DMS53 (cell line): ENCODE data around the gene PPHLN1.
A peak's percentile ranks its signal among the peaks of the same experiment; 100 is the strongest.

Experiments used
- DNase-seq: peaks from one replicate; lab custom pipeline; 2025; lab: John Stamatoyannopoulos, UW

The PPHLN1 gene

DNA sequence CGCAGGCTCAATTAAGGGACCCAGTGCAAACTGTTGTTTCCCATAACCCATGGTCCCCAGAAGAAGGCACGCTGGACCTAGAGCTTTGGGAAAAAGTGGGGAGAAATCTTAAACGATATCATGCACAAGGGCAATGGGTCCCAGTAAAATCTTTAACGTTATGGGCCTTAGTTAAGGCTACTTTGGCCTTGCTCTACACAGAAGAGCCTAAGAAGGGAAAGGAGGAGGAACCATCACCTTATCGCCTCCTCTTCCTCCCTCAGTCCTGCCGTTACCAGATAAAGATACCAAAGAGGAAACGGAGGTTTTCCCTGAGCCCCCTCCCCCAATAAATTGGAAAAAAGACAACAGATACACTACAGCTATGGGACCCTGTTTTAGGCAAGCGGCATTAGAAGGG, 116.9 kb downstream of the PPHLN1 start:
- DNase-seq: no peak

DNA sequence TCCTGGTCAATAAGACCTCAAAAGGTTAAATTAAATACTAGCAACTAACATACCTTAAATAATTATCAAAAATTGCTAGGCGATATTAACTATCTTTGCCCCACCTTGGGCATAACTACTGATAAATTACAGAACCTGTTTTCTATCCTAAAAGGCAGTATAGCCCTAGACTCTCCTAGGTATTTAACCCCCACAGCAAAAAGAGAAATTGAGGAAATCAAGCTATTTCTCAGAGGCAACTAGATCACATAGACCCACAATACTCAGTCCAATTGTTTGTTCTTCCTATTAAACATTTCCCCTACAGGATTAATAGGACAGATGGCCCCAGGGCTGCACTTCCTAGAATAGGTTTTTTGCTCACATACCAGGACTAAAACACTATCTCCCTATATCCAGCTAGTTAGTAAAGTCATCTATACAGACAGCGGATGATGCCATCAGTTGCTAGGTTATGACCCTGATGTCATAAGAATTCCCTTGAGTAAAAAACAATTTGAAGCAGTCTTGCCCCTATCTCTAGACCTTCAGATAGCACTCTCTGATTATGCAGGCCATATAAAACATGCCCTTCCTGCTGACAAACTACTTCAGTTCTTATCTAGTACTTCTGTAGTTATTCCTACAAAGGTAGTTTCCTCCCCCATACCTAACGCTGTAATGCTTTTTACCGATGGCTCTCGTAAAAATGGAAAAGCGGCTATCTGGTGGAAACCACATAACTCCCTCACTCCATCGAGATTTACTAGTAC, 118.4 kb downstream of the PPHLN1 start:
- DNase-seq: no peak

DNA sequence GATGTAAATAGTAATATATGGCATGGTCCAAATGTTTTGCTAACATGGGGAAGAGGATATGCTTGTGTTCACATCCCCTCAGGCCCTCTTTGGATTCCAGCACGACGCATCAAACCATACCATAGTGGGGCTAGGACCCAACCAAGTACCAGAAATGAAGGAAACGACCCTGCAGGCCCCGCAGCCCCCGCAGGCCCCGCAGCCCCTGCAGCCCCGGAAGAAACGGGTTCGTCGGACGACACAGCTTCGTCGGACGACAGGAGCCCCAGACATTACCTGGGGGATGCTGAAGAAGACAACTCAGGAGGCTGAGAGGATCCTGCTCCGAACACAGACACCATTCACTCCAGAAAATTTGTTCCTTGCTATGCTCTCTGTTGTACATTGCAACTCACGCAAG, 119.9 kb downstream of the PPHLN1 start:
- no peak for DNase-seq

DNA sequence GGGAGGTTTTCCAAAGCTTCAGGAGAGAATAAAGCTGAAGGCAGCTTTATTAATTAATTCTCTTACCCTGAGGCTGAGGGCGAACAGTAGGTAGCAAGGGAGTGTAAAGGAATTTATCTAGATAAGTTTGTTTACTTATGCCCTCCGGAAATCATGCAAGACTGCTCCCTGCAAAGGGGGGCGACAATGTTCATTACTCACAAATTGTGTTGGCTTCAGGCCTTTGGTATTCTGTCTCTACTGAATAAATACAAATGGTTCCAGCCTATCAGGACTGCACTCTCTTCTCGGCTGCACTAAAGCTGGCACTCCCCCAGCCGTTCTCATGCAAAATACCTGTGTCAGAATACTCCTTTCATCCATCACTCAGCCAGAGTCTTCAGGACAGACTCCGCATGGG, 120.8 kb downstream of the PPHLN1 start:
- DNase-seq: no peak

DNA sequence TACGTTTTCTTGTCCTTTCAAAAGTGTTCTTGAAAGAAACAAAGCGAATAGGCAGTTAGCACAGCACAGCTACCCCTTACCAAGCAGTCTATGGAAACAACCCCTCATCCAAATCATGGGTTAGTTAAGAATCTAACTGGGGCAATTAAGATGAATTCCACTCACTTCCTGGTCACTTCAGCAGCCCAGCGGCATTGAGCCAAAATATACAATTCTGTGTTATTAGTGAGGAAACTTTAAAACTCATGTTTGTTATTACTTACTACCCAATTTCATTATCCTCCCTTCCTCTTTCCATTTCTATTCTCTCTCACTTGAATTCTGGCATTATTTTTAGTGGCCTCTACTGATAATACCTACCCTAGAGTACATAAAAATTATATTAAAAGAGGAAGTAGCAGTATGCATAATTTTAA, 121.4 kb downstream of the PPHLN1 start:
- no peak for DNase-seq

DNA sequence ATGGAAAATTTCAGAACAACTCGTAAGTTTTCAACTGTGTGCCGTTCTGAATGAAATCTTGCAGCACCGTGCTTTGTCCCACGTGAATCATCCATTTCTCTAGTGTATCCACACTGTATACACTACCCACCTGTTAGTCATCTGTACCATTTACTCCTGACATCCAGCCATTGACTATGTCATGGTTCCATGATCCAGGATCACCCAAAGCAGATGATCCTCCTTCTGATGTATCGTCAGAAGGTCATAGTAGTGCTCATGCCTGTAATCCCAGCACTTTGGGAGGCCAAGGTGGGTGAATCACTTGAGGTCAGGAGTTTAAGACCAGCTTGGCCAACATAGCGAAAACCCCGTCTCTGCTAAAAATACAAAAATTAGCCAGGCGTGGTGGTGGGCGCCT, 122.9 kb downstream of the PPHLN1 start:
- no peak for DNase-seq

DNA sequence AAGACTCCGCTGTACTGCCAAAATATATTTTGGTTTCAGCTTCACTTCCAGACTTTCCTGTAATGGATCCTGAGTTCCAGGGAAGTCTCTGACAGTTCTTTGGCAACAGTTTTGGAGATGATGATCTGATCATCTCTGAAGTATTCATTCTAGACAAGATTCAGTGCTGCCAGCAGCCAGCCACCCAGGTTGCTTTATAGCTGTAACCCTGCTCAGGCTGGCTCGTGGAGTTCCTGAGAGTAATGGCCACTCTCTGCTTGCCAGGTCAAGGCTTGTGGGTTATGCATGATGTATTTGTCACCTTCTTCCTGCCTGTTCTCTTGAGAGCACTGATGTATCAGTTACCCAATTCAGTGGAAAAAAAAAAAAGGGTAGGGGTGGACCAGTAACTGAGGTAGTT, 124.3 kb downstream of the PPHLN1 start:
- DNase-seq: no peak

DNA sequence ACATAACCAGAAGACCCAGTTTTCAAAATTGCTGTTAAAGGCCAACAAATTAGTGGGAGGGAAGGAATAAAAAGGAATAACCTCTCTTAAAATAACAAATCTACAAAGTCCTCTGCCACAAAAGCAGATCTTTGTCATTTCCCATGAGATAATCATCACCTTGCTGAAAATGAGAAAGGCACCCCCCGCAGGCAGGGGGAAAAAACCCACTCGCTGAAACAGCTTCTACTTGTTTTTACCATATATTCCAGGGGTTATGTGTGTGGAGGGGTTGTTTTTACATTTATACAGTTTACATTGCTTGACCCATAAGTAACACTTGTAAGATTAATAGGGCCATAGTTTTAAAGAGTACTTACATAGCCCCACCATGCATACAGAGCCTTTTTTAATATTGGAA, 132.6 kb downstream of the PPHLN1 start:
- no peak for DNase-seq

DNA sequence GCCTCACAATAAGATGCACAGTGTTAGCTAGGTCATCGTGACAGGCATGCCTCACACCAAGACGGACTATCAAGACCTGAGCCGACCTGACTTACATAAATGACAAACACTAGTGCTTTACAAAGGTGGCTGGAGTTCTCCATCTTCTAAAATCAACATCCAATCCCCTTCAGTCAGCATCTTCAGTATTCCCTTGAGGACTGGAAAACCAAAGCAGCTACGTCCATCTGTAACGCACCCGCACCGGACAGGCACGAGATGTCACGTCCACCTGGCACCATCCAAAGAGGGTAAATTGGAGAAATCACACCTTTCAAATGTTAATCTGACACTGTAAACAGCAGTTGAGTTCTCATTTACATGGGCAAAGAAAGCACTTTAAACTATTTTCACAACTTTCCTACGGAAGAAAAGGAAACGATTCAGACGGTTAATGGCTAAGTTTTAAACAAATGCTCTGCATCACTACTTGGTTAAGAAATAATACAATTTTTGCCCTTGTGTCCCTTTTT, 133.4 kb downstream of the PPHLN1 start:
- DNase-seq: no peak

DNA sequence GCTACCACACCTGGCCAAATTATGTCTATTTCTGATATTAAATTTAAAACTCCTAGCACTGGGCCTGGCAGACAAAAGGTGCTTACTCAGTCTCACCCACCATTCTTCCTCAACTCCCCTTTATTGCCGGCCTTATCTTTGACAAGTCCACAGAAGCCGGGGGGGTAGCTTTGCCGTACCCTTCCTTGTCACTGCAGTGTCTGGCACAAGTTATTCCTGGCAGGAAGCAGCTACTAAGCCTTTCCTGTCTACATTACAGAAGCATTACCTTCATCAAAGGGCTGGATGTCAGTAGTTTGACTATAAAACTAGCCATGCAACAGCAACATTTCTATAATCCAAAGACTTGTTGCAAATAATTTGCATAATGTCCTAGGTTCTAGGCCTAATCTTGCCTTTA, 136.5 kb downstream of the PPHLN1 start:
- no peak for DNase-seq

DNA sequence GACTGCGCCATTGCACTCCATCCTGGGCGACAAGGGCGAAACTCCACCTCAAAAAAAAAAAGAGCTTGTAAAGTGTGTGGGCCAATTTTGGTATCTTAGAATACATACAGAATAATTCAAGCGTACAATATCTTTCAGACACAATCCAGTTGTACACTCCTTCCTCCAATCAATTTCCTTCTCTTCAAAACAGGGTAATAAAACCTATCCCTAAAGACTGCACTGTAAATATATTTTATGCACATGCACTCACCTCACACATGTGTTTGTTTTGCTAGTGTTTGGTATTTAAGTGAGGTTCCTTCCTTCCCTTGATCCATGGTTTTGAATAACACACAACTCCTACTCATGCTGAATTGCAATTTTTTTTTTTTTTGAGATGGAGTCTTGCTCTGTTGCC, 137.7 kb downstream of the PPHLN1 start:
- DNase-seq: no peak

DNA sequence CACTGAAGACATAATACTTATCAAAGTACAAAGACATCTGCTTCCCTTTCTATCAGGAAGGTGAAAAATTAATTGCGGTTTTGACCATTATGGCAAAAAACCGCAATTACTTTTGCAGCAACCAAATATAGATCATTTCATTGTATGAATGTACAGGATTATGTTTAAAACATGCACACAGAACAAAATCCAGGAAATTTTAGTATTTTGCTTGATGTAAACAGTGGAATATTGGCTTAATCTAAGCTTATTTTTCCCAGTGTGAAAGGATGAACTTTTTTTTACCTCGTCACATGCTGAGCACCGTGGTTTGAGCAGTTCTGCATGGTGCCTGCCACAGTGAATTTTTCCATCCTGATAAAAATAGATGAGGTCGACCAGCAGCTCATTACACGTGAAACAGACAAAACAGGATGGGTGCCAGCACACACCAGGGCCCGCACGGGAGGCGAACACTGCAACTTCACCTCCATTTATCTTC, 142.4 kb downstream of the PPHLN1 start:
- DNase-seq: no peak

DNA sequence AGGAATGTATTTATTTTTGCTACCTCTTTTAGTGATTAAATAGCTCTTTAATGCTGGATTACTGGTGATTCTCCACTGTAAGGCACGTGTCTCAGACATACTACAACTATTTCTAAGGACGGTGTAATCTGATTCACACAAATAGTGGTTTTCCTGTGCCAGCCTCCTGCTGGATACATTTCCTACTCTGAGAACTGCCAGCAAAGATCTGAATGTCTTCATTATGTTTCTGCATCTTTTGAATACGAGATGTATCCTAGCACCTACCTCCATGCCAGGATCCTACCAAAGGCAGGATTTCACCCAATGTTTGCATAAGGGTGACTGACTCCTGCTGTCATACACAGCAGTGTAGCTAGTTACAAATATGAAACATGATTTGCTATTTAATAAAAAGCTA, 143.0 kb downstream of the PPHLN1 start:
- peak; percentile 80 for DNase-seq

DNA sequence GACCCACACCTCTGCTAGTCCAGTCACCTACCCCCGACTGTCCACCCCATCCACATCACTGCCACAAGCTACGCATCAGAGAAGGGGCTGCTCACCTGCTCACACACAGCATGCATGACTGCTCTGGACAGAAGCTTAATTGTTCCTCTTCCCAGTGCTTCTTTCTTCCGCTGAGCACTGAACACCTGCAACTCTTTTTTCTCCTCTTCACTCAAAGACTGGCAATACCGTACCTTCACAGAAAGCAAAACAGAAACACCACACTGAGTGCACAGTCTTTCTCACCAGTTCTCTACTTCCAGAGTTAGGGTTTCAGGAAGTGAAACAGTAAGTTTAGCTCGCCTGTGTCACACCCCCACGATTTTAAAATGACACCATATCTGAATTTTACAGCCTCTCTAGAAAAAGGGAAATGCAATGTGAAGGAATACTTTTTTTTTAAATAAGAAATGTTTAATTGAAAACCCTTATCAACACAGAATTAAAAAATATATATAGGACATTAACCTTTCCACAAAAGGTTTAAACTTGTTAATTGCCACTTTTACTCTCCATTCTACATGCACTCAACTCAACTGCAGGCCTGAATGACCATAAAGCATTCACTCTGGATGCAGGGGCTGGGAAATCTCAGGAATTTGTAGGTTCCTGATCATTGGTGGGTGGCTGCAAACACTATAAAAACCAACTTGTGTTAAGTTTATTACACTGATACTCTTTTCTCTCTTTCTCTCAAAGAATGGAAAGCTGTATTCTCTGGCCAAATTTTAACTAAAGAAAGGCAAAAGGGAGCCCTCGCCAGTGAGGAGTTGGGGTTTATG, 143.6 kb downstream of the PPHLN1 start:
- peak; percentile 80 for DNase-seq

DNA sequence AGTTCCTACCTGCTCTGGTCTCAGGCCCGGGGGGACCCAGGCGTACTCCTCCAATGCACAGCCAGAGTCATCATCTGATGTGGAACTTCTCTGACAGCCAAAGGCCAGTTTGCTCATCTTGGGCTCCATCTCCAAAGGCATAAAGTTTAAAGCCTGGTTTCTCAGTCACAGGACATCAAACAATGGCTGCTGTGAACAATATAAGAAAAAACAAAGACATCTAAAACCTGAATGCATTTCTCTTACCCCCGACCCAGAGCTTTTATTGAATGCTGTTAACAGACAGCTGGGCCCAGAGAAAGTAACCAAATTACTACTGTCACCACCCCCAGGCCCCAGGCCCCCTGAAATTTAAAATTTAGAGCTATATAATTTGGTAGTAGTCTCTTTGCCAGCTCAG, 146.4 kb downstream of the PPHLN1 start:
- DNase-seq: no peak

DNA sequence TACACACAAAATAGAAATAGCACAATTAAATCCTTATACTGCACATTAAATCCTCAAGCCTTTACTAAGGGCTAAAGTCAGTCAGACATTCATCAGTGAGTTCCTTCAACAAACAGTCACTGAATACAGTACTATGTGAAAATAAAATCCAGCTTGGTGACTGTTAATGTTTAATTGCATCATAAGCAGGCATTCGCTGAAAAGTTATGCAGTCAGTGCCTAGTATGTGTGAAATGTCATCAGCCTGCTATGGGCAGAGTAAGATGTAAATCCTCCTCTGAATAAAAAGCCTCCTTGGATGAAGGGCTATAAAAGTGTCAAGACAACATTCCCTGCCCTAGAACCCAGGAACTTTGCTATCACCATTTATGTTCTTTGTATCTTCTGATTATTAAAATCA, 147.2 kb downstream of the PPHLN1 start:
- DNase-seq: no peak

DNA sequence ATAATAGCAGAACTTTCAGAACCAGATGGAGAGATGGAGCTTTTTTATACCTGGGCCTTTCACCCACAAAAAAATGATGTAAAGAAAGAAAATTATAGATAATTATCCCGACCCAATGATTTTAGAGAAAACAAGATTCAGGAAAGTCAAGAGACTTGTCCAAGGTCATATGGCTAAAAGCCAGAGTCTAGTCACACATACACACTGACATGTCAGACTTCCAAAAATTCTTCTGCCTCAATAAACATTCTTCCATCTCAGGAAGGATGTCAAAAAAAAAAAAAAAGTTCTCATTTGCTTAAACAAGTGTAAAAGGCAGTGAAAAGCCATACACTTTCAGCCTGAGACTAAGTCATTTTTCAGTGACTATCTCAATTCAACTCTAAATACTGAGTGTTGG, 147.6 kb downstream of the PPHLN1 start:
- no peak for DNase-seq

DNA sequence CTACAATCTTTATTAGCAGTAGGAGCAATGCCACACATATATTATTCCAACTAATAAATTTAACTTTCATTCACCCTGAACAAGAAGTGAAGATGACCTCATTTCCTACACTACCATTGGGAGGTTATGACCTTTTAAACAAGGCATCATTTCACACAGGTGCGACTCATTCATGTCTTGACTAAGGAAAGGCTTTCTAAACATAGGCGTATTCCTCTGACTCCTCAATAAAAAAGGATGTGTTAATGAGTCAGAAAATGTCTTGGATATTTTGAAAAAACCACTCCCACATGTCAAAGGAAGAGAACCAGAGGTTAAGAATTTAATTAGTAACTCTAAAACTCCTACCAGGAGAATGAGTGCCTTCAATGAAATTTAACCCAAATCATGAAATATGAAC, 148.4 kb downstream of the PPHLN1 start:
- DNase-seq: peak; percentile 42

DNA sequence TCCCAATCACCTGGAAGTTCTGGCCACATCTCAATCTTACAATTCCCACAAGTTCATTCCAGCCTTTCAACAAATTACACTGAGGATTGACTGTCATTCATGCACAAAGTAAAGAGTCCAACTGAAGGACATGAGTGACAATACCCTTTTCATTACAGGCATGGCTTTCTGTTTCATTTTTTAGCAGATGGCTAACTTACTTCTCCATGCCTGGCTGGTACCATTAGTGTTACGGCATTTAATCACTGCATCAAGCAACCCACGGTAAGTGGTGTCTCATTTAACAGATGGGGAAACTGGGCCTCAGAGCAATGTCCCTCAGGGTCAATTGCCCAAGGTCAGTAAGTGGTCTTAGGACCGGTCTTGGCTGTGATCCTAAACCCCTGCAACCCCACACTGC, 149.1 kb downstream of the PPHLN1 start:
- DNase-seq: peak; percentile 61

DNA sequence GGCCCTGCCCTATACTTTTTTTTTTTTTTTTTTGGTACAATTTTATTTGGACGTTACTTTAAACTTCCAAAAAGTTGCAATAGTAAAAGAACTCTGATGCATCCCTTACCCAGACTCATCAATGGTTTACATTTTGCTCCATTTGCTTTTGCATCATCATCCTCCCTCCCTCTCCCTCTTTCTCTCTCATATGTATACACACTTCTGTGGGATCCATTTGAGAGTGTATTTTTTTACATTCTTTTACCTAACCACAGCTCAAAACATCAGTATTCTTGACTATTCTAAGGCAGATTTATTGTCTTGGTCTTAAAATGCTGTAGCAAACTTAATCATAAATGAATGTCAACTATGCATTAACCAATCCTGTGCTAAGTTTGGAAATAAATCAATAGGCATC, 152.0 kb downstream of the PPHLN1 start:
- DNase-seq: no peak

DNA sequence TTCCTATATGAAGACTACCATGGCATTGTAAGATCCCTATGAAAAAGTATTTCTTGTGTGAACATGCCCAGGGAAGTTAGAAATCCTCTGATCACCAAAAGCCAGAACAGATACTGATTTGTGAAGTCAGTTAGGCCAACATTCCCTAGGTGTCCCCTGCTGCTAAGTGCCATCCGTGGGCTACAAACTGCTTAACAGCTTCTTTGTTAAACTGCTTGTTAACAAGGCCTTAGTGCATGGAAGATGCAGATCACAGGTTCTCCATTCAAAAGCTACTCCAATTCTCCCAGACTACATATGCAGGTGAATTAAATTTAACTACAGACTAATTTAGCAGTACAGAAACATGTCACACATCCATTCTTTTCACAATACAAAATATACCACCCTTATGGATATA, 155.4 kb downstream of the PPHLN1 start:
- no peak for DNase-seq

DNA sequence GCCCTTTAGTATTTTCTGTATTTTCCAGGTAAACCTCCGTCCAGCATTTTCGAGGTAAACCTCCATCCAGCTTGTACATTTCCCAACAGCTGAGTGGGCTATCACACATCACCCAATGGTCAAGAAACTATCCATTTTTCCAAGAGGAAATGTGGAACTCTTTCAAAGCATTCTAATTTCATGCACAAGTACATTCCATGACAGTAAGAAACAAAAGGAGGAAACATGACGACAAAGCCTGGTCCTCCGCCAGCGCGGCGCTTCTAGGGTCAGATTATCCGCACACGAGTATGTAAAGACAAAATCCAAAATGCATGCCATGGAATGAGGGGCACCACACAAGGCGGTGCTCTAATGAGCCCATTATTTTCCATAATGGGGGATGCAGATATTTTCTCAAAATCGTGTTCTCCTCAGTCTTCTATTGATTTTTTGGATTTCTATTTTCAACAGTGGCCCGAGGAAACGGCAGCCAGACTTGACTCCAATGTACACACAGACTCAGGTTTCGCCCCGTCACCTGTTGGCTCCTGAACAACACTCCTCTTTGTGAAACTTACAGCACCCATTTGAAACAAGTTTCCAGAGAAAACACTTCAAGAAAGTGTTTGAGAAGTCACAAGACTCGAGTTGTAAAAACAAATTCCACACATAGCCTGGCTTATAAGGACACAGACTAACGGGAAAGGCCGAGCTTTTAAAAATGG, 156.2 kb downstream of the PPHLN1 start:
- peak; percentile 74 for DNase-seq
